Upper lobe of left lung (tissue), 6 donors: ENCODE data around the gene GPR153. TPM values are rescaled to one million over a fixed set of nuclear protein-coding genes. Genes with fewer than 3 reads are reported as not detected.

ENCODE experiments used
- ATAC-seq, 2 donors: fragments of 200-7000 bp; cut with Tn5 transposase; one replicate each; pipeline ENCODE4 v1.9.1; 2022; ENCODE audit warnings: mild to moderate bottlenecking in 2 of 2, moderate library complexity in 2 of 2; ENCODE audit not compliant: low FRiP score in 2 of 2
- DNase-seq, 2 donors: peaks; one replicate each; pipeline ENCODE4 v3.0.0-alpha.2; 2019 to 2020
- H3K27ac ChIP-seq, 4 donors: fragments of 200-600 bp; sonication (generic); one replicate each; pipeline ENCODE4 v1.5.1; 2016 to 2019
- H3K27me3 ChIP-seq, 4 donors: fragments of 200-600 bp; sonication (generic); one replicate each; pipeline ENCODE4 v1.5.1; 2017 to 2019
- H3K36me3 ChIP-seq, 4 donors: fragments of 200-600 bp; sonication (generic); one replicate each; pipeline ENCODE4 v1.5.1; 2016 to 2019
- H3K4me1 ChIP-seq, 4 donors: fragments of 200-600 bp; sonication (generic); one replicate each; pipeline ENCODE4 v1.5.1; 2018 to 2019
- H3K4me3 ChIP-seq, 4 donors: fragments of 200-600 bp; sonication (generic); one replicate each; pipeline ENCODE4 v1.5.1; 2017 to 2019; ENCODE audit warnings: mild to moderate bottlenecking in 2 of 4, moderate library complexity in 1 of 4
- H3K9me3 ChIP-seq, 4 donors: fragments of 200-600 bp; sonication (generic); one replicate each; pipeline ENCODE4 v1.5.1; 2018 to 2019
- EP300 ChIP-seq, 4 donors: sonication (generic); formaldehyde crosslinking; IDR thresholded peaks; one replicate each; pipeline ENCODE4 v1.5.1; 2017; ENCODE audit warnings: antibody characterized with exemption in 4 of 4, control low read depth in 2 of 4
- POLR2A ChIP-seq, 4 donors: fragments of 450-650 bp; IDR thresholded peaks; one replicate each; pipeline ENCODE4 v1.5.1; 2016 to 2017; ENCODE audit warnings: antibody characterized with exemption in 4 of 4, mild to moderate bottlenecking in 2 of 4
- POLR2AphosphoS5 ChIP-seq, 2 donors: sonication (generic); formaldehyde crosslinking; IDR thresholded peaks; one replicate each; pipeline ENCODE4 v1.5.1; 2017; ENCODE audit warnings: antibody characterized with exemption in 2 of 2
- WGBS, 2 donors: methylation state at CpG; one replicate each; pipeline ENCODE4 v1.1.5; 2017 to 2018; 5-methylcytosine and 5-hydroxymethylcytosine counted together
- total RNA-seq, 6 donors: library from RNA; depleted of rRNA in 4 of 6; stranded (reverse); fragments of >200 nt in 4 of 6; gene quantifications; one replicate each; pipeline versions ENCODE4 v1.1.0 to v1.2.1, GENCODE V29; 2016 to 2021
- TF ChIP-seq, protein P1 (sequence below), 6 experiments: fragments of 450-650 bp in 4 of 6; fragments of 200-600 bp in 2 of 6; sonication (generic) in 2 of 6; IDR thresholded peaks; one replicate each; pipeline ENCODE4 v1.5.1; 2016 to 2019; ENCODE audit warnings: antibody characterized with exemption in 6 of 6
- donor health status: DM: no; HTN: no; CAD: no; lungs with moderate emphysema.
- donor health status: DM: no; HTN: yes; CAD: no; lungs with severe emphysema.

GPR153 gene
- total RNA-seq, 6 donors from 2014 or later: 2.4 to 25.7 (median 12.5) TPM

DNA sequence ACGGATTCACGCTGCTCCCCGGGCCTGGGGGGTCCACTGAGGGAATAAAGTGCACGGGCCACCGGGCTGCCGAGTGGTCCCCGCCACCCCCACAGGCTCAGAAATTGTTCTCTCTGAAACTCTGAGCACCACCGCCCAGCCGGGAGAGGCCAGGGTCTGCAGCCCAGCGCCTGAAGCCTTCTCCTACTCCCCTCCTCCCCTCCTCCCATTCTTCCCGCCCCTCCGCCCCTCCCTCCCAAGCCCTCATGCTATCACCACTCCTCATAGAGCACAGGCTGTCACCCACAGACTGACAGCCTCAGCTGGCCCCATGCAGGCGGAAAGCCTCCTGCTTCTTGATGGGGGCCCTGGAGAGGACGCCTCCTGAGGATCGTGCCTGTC is 707 bp upstream of the GPR153 start:
- WGBS, 2 donors: 7 to 10% methylated on average over 5 to 11 of the region's 15 CpGs
- Histone ChIP-seq H3K4me1 (peaks cover 22 to 28% (median 25%) of the 10 kb centered on the region in 4 donors), H3K27me3 (peaks cover 0 to 9% (median 5%) of the 10 kb centered on the region in 4 donors), H3K9me3 (no peaks in the 10 kb centered on the region), H3K4me3 (peak overlapping the region in 3 of 4 donors; percentile 63 to 77 (median 70)), H3K36me3 (no peaks in the 10 kb centered on the region), H3K27ac (peak overlapping the region; percentile 52 to 82 (median 70))
- no peak for TF ChIP-seq POLR2A (IDR thresholded peaks at IDR 0.05)
- TF ChIP-seq, protein P1, sequence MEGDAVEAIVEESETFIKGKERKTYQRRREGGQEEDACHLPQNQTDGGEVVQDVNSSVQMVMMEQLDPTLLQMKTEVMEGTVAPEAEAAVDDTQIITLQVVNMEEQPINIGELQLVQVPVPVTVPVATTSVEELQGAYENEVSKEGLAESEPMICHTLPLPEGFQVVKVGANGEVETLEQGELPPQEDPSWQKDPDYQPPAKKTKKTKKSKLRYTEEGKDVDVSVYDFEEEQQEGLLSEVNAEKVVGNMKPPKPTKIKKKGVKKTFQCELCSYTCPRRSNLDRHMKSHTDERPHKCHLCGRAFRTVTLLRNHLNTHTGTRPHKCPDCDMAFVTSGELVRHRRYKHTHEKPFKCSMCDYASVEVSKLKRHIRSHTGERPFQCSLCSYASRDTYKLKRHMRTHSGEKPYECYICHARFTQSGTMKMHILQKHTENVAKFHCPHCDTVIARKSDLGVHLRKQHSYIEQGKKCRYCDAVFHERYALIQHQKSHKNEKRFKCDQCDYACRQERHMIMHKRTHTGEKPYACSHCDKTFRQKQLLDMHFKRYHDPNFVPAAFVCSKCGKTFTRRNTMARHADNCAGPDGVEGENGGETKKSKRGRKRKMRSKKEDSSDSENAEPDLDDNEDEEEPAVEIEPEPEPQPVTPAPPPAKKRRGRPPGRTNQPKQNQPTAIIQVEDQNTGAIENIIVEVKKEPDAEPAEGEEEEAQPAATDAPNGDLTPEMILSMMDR (IDR thresholded peaks at IDR 0.05): no peak
- TF ChIP-seq EP300 (IDR thresholded peaks at IDR 0.05): no peak
- peak in 1 of 2 donors; percentile 74 for DNase-seq
- no peak for ATAC-seq

DNA sequence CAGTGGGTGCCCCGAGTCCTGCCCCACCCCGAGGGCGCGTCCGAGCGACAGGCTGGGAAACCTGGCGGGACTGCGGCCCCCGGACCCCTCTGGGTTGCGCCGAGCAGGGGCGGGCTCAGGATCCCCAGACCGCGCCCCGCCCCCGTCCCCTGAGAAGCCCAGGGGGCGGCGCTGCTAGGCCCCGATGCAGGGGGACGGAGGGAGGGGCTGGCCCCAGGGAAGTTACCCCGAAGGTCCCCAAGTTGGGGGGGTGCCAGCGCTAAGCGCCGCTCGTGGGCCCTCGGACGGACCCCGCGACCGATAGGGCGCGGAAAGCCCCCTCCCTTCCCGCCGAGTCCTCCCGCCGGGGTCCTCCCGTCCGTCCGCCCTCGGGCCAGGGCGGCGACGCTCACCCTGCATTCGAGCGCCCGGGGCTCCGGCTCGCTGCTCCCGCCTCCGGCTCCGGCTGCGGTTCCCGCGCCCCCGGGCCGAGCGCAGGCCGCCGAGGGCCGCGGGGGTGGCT is 414 bp downstream of the GPR153 start:
- 0 to 2% methylated on average over 8 to 11 of the region's 61 CpGs for WGBS, 2 donors
- Histone ChIP-seq H3K36me3 (no peaks in the 10 kb centered on the region), H3K27me3 (peaks cover 0 to 9% (median 5%) of the 10 kb centered on the region in 4 donors), H3K9me3 (no peaks in the 10 kb centered on the region), H3K4me3 (peak overlapping the region; percentile 30 to 77 (median 66)), H3K27ac (peak overlapping the region in 3 of 4 donors; percentile 48 to 85 (median 67)), H3K4me1 (peaks cover 22 to 28% (median 25%) of the 10 kb centered on the region in 4 donors)
- TF ChIP-seq POLR2AphosphoS5 (IDR thresholded peaks at IDR 0.05) (no peak), POLR2A (IDR thresholded peaks at IDR 0.05) (no peak), EP300 (IDR thresholded peaks at IDR 0.05) (no peak)
- TF ChIP-seq, protein P1 (IDR thresholded peaks at IDR 0.05): no peak
- ATAC-seq (peak in 1 of 2 donors; percentile 43), DNase-seq (no peak)

DNA sequence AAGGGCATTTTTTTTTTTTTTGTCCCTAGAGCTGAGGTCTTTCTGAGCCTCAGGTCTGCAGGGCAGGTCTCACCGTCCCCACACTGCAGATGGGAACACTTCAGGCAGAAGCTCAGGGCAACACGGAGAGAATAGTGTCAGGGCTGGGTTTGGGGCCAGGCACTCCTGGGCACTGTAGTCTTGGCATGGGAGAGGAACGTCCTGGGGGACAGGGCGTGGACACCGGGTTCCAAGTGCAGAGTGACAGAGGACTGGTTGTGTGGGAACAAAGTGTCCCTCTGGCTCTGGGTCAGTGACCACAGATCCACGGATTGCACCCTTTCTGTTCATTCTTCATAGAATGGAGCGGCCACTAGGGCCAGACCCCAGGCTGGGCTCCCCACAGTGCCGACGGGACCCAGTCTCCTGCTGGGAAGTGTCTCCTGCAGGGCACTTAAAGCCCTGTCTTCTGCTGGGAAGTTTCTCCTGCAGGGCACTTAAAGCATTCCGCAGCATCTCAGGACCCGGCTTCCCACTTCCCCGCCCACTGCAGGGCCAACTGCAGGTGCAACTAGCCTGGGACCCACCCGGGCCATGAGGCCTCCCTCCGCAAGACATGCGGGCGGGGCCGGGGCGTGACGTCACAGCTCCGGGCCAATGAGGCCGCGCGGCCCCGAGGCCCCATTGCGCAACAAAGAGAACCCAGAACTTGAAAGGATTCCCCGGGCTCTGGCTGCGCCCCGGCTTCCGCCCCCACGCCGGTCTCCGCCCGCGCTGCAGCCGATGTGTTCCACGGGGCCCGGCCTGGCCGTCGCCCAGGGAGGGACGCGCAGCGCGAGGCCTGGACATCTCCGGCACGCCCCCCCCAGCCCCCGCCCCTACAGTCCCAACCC is 1.2 kb downstream of the GPR153 start:
- WGBS, 2 donors: 10 to 26% methylated on average over 5 to 38 of the region's 46 CpGs
- TF ChIP-seq, protein P1 (IDR thresholded peaks at IDR 0.05): peak in 1 of 6 experiments; percentile 28
- no peak for TF ChIP-seq EP300 (IDR thresholded peaks at IDR 0.05)
- H3K9me3 ChIP-seq: no peaks in the 10 kb centered on the region
- no peaks in the 10 kb centered on the region for H3K36me3 ChIP-seq
- DNase-seq: peak; percentile 79 to 97
- ATAC-seq: peak in 1 of 2 donors; percentile 85
- H3K27me3 ChIP-seq: peaks cover 0 to 9% (median 5%) of the 10 kb centered on the region in 4 donors
- peaks cover 21 to 28% (median 24%) of the 10 kb centered on the region in 4 donors for H3K4me1 ChIP-seq
- peak overlapping the region in 3 of 4 donors; percentile 48 to 85 (median 67) for H3K27ac ChIP-seq
- H3K4me3 ChIP-seq: peak overlapping the region; percentile 14 to 77 (median 66)

DNA sequence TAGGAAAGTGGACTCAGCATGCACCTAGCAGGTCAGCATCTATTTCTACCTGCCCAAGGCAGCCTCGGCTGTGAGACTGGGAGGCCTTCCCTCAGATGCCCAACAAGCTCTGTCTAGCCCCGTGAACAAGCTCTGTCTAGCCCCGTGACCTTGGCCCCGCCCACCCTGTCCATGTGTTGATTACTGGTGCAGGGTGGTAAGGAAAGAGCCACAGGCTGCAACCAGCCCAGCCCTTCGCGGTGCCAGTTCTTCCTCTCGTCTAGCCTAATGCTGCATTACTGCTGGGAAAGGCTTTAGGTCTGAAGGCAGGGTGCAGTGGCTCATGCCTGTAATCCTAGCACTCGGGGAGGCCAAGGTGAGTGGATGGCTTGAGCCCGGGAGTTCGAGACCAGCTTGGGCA is 2.2 kb downstream of the GPR153 start:
- TF ChIP-seq POLR2AphosphoS5 (IDR thresholded peaks at IDR 0.05): no peak
- no peak for TF ChIP-seq POLR2A (IDR thresholded peaks at IDR 0.05)
- TF ChIP-seq, protein P1 (IDR thresholded peaks at IDR 0.05): no peak
- TF ChIP-seq EP300 (IDR thresholded peaks at IDR 0.05): no peak
- DNase-seq: no peak
- ATAC-seq: no peak
- peaks cover 0 to 9% (median 5%) of the 10 kb centered on the region in 4 donors for H3K27me3 ChIP-seq
- H3K36me3 ChIP-seq: peaks cover 0 to 2% (median 0%) of the 10 kb centered on the region in 4 donors
- WGBS, 2 donors: 80 to 93% methylated on average over 3 to 10 of the region's 10 CpGs
- no peak overlapping the region for H3K27ac ChIP-seq
- H3K9me3 ChIP-seq: no peaks in the 10 kb centered on the region
- H3K4me1 ChIP-seq: peaks cover 16 to 28% (median 24%) of the 10 kb centered on the region in 4 donors
- no peak overlapping the region for H3K4me3 ChIP-seq
